22Rv1 (cell line): ENCODE measurements around the gene MGAT3.

Experiments
- CTCF ChIP-seq: fragments of 450-650 bp; IDR thresholded peaks from 2 replicates; pipeline ENCODE4 v1.5.1; 2017; ENCODE audit warnings: mild to moderate bottlenecking
- ZFX ChIP-seq: fragments of 450-650 bp; IDR thresholded peaks from 2 replicates; pipeline ENCODE4 v1.6.1; 2017; ENCODE audit warnings: antibody characterized with exemption, borderline replicate concordance

GRCh38 chr22:39534092-39534506 lies 77.3 kb downstream of the MGAT3 start:
- TF ChIP-seq CTCF, result no peak
- TF ChIP-seq ZFX, result no peak
